K562 (cell line): ENCODE measurements around the gene MITF.

Experiments
- ATF1 ChIP-seq, 2 experiments: fragments of 450-650 bp in 1 of 2; IDR thresholded peaks; 2 replicates each; pipeline ENCODE4 v1.6.1; 2016; ENCODE audit warnings: missing compliant biosample characterization in 1 of 2, missing genetic modification characterization in 1 of 2
- CTCF ChIP-seq, 3 experiments: IDR thresholded peaks in 2 of 3; conservative IDR thresholded peaks in 1 of 3; 2 replicates each; pipeline ENCODE4 v1.5.1; 2011 to 2012; ENCODE audit warnings: low read length in 3 of 3, mild to moderate bottlenecking in 3 of 3, control low read depth in 2 of 3, improper control_type of control experiment in 1 of 3, inconsistent platforms in 1 of 3, low read depth in 1 of 3, mixed read lengths in 1 of 3, moderate library complexity in 1 of 3; ENCODE audit not compliant: insufficient read depth in 2 of 3
- MAFK ChIP-seq: IDR thresholded peaks from 2 replicates; pipeline ENCODE4 v1.6.1; 2011; ENCODE audit warnings: low read length, improper control_type of control experiment
- RFX1 ChIP-seq: fragments of 450-650 bp; IDR thresholded peaks from 2 replicates; pipeline ENCODE4 v1.6.1; 2016; ENCODE audit warnings: mild to moderate bottlenecking, moderate library complexity
- U2AF1 ChIP-seq: fragments of 200-400 bp; formaldehyde crosslinking; optimal IDR thresholded peaks from 2 replicates; pipeline ENCODE3; 2017; ENCODE audit warnings: mild to moderate bottlenecking, low read depth, low read length, moderate library complexity
- ZBTB40 ChIP-seq, 2 experiments: fragments of 450-650 bp in 1 of 2; sonication (generic) in 1 of 2; formaldehyde crosslinking in 1 of 2; IDR thresholded peaks; 2 replicates each; pipeline versions ENCODE4 v1.7.1 to v1.9.0; 2016 to 2022; ENCODE audit warnings: inconsistent platforms in 1 of 2, mild to moderate bottlenecking in 1 of 2, missing genetic modification reagents in 1 of 2
- ZHX1 ChIP-seq: fragments of 150-350 bp; conservative IDR thresholded peaks from 2 replicates; pipeline ENCODE4 v1.6.1; 2014; ENCODE audit warnings: low read length
- ZNF408 ChIP-seq: fragments of 250-450 bp; sonication (Bioruptor Pico); IDR thresholded peaks from 2 replicates; pipeline ENCODE4 v1.4.0; 2020; ENCODE audit warnings: low read depth, mild to moderate bottlenecking, moderate library complexity
- ZNF592 ChIP-seq: fragments of 450-650 bp; IDR thresholded peaks from 2 replicates; pipeline ENCODE4 v1.6.1; 2017; ENCODE audit warnings: antibody characterized with exemption, mild to moderate bottlenecking
- ZNF785 ChIP-seq: fragments of 250-450 bp; sonication (Bioruptor Pico); IDR thresholded peaks from 2 replicates; pipeline ENCODE4 v1.4.0; 2020; ENCODE audit warnings: mild to moderate bottlenecking

- TF ChIP-seq ZNF408 (CRISPR knock-in tag), result no peak
- TF ChIP-seq U2AF1, result no peak
- TF ChIP-seq ZNF592, result no peak
- no peak for TF ChIP-seq ZBTB40 (IDR thresholded peaks at IDR 0.05)
- TF ChIP-seq ZBTB40 (CRISPR knock-in tag; IDR thresholded peaks at IDR 0.05), result no peak
- no peak for TF ChIP-seq ZNF785 (CRISPR knock-in tag)
- no peak for TF ChIP-seq CTCF (IDR thresholded peaks at IDR 0.05 in 2 of 3, conservative IDR thresholded peaks at IDR 0.05 in 1 of 3; ENCODE audit: insufficient read depth in 2 of 3, low read depth in 1 of 3, low read length in 3 of 3)
- no peak for TF ChIP-seq MAFK
- TF ChIP-seq RFX1, result no peak
- no peak for TF ChIP-seq ATF1 (CRISPR knock-in tag; IDR thresholded peaks at IDR 0.05)
- no peak for TF ChIP-seq ATF1 (tag; IDR thresholded peaks at IDR 0.05)
- TF ChIP-seq ZHX1, result no peak
These were observed 175.1 kb downstream of the MITF start for GRCh38 chr3:69914395-69914794.
